ENCODE data around the gene ACE2.

Gene ACE2

GRCh38 chrX:15574017-15574416 is 26.7 kb downstream of the ACE2 start:
- no peak for DNase-seq (ENCODE audit: low read depth)

GRCh38 chrX:15570145-15570544 is 30.6 kb downstream of the ACE2 start:
- no peak for DNase-seq (ENCODE audit: low read depth)

GRCh38 chrX:15567886-15568616 is 32.7 kb downstream of the ACE2 start:
- DNase-seq (ENCODE audit: low read depth) = no peak

GRCh38 chrX:15567267-15567666 is 33.5 kb downstream of the ACE2 start:
- DNase-seq (ENCODE audit: low read depth) = no peak

- DNase-seq (ENCODE audit: low read depth) = no peak
These were observed 34.5 kb downstream of the ACE2 start for GRCh38 chrX:15566244-15566643.

- no peak for DNase-seq (ENCODE audit: low read depth)
These were observed 35.7 kb downstream of the ACE2 start for GRCh38 chrX:15564981-15565579.

- no peak for DNase-seq (ENCODE audit: low read depth)
These were observed 37.7 kb downstream of the ACE2 start for GRCh38 chrX:15563056-15563455.

- DNase-seq (ENCODE audit: low read depth) = no peak
These were observed 39.8 kb downstream of the ACE2 start for GRCh38 chrX:15560924-15561323.

GRCh38 chrX:15559227-15559626 is 41.5 kb downstream of the ACE2 start:
- no peak for DNase-seq (ENCODE audit: low read depth)

GRCh38 chrX:15549189-15550012 is 51.4 kb downstream of the ACE2 start:
- DNase-seq (ENCODE audit: low read depth) = no peak

- no peak for DNase-seq (ENCODE audit: low read depth)
These were observed 53.4 kb downstream of the ACE2 start for GRCh38 chrX:15547356-15547755.

- DNase-seq (ENCODE audit: low read depth) = no peak
These were observed 54.0 kb downstream of the ACE2 start for GRCh38 chrX:15546745-15547144.

- DNase-seq (ENCODE audit: low read depth) = no peak
These were observed 70.4 kb downstream of the ACE2 start for GRCh38 chrX:15530318-15530717.

GRCh38 chrX:15529165-15529564 is 71.6 kb downstream of the ACE2 start:
- no peak for DNase-seq (ENCODE audit: low read depth)

- no peak for DNase-seq (ENCODE audit: low read depth)
These were observed 74.9 kb downstream of the ACE2 start for GRCh38 chrX:15525664-15526416.

GRCh38 chrX:15524417-15524816 is 76.3 kb downstream of the ACE2 start:
- no peak for DNase-seq (ENCODE audit: low read depth)

GRCh38 chrX:15523088-15523487 is 77.7 kb downstream of the ACE2 start:
- DNase-seq (ENCODE audit: low read depth) = no peak

- no peak for DNase-seq (ENCODE audit: low read depth)
These were observed 78.3 kb downstream of the ACE2 start for GRCh38 chrX:15522464-15522863.

GRCh38 chrX:15515931-15516330 is 84.8 kb downstream of the ACE2 start:
- DNase-seq (ENCODE audit: low read depth) = no peak

- DNase-seq (ENCODE audit: low read depth) = no peak
These were observed 86.5 kb downstream of the ACE2 start for GRCh38 chrX:15514279-15514678.

GRCh38 chrX:15512401-15512965 is 88.3 kb downstream of the ACE2 start:
- DNase-seq (ENCODE audit: low read depth) = no peak

GRCh38 chrX:15511563-15511962 is 89.2 kb downstream of the ACE2 start:
- no peak for DNase-seq (ENCODE audit: low read depth)
